Keratinocyte (primary cell): Measurements from ENCODE around the gene TSACC. TPM values are rescaled to one million over a fixed set of nuclear protein-coding genes. Genes with fewer than 3 reads are reported as not detected.

Experiments
- DNase-seq: peaks from one replicate; pipeline ENCODE4 v3.0.0-alpha.2; 2011; ENCODE audit warnings: low read depth, missing footprints, low spot score
- FAIRE-seq: peaks from 2 replicates; lab custom pipeline; 2011; peaks lifted over from hg19 to GRCh38; lab: Jason Lieb, UNC
- H2AFZ ChIP-seq: 2 replicates; pipeline ENCODE4 v1.6.0; 2012; ENCODE audit warnings: low read length, control low read depth, inconsistent platforms; ENCODE audit not compliant: control insufficient read depth
- H3K27ac ChIP-seq: 2 replicates; pipeline ENCODE4 v1.5.1; 2011; ENCODE audit warnings: low read length; ENCODE audit not compliant: control insufficient read depth, insufficient read depth
- H3K27me3 ChIP-seq: 3 replicates; pipeline ENCODE4 v1.6.0; 2011; ENCODE audit warnings: low read length; ENCODE audit not compliant: control insufficient read depth, insufficient read depth; ENCODE audit errors: extremely low read depth
- H3K36me3 ChIP-seq, 2 experiments: 2 replicates in 1 of 2; 3 replicates in 1 of 2; pipeline ENCODE4 v1.5.1; 2011; ENCODE audit warnings: low read length in 2 of 2, mild to moderate bottlenecking in 1 of 2; ENCODE audit not compliant: control insufficient read depth in 2 of 2, insufficient read depth in 2 of 2; ENCODE audit errors: extremely low read depth in 1 of 2
- H3K4me1 ChIP-seq: 3 replicates; pipeline ENCODE4 v1.5.1; 2011; ENCODE audit warnings: low read length; ENCODE audit not compliant: control insufficient read depth, insufficient read depth; ENCODE audit errors: extremely low read depth
- H3K4me2 ChIP-seq: 3 replicates; pipeline ENCODE4 v1.6.0; 2011; ENCODE audit warnings: low read depth, low read length; ENCODE audit not compliant: control insufficient read depth, insufficient read depth; ENCODE audit errors: extremely low read depth
- H3K4me3 ChIP-seq, 3 experiments: fragments of 200-600 bp in 1 of 3; sonication (generic) in 1 of 3; 2 replicates in 2 of 3; 3 replicates in 1 of 3; pipeline ENCODE4 v1.5.1; 2011 to 2016; ENCODE audit warnings: low read length in 3 of 3, mild to moderate bottlenecking in 3 of 3, control low read depth in 2 of 3, inconsistent platforms in 1 of 3, low read depth in 1 of 3, mixed read lengths in 1 of 3, mixed run types in 1 of 3, moderate library complexity in 1 of 3; ENCODE audit not compliant: control insufficient read depth in 2 of 3, insufficient read depth in 2 of 3; ENCODE audit errors: extremely low read depth in 1 of 3
- H3K79me2 ChIP-seq: 2 replicates; pipeline ENCODE4 v1.6.0; 2012; ENCODE audit warnings: low read length; ENCODE audit not compliant: control insufficient read depth, insufficient read depth
- H3K9ac ChIP-seq: 3 replicates; pipeline ENCODE4 v1.6.0; 2011; ENCODE audit warnings: low read length; ENCODE audit not compliant: control insufficient read depth, insufficient read depth; ENCODE audit errors: extremely low read depth
- H3K9me1 ChIP-seq: 3 replicates; pipeline ENCODE4 v1.6.0; 2011; ENCODE audit warnings: low read length; ENCODE audit not compliant: control insufficient read depth, insufficient read depth; ENCODE audit errors: extremely low read depth
- H3K9me3 ChIP-seq: 2 replicates; pipeline ENCODE4 v1.5.1; 2012; ENCODE audit warnings: low read depth, low read length; ENCODE audit not compliant: control insufficient read depth
- H4K20me1 ChIP-seq: 3 replicates; pipeline ENCODE4 v1.6.0; 2011; ENCODE audit warnings: low read length; ENCODE audit not compliant: control insufficient read depth, insufficient read depth; ENCODE audit errors: extremely low read depth
- EZH2 ChIP-seq: IDR thresholded peaks from one replicate; pipeline ENCODE4 v1.6.1; 2012; ENCODE audit warnings: inconsistent platforms, mild to moderate bottlenecking, low read length, moderate library complexity
- dilution Hi-C: fragments of 300-500 bp; cut with MboI; formaldehyde crosslinking; loops from one replicate; pipeline ENCODE4 v1.7.0; 2020; ENCODE audit warnings: low sequenced_read_pairs; ENCODE audit not compliant: extremely low pct_ligation_motif_present
- polyA plus RNA-seq, 5 experiments: library from polyadenylated mRNA; depleted of rRNA in 3 of 5; stranded (reverse) in 3 of 5; stranded (forward) in 1 of 5; unstranded in 1 of 5; fragments of >200 nt; gene quantifications; 1 replicate in 1 of 5; 2 replicates in 3 of 5; 3 replicates in 1 of 5; pipeline versions ENCODE4 v1.2.1 to v1.2.3, GENCODE V29; 2011 to 2012; ENCODE audit warnings: missing spikeins in 2 of 5, low read depth in 1 of 5, low replicate concordance in 1 of 5
- TF ChIP-seq, protein P1 (sequence below), 3 experiments: IDR thresholded peaks in 1 of 3; conservative IDR thresholded peaks in 1 of 3; optimal IDR thresholded peaks in 1 of 3; 2 replicates in 2 of 3; 3 replicates in 1 of 3; pipeline versions ENCODE3 to v1.5.1; 2011; ENCODE audit warnings: low read length in 3 of 3, mild to moderate bottlenecking in 3 of 3, moderate library complexity in 2 of 3, control low read depth in 1 of 3, inconsistent platforms in 1 of 3; ENCODE audit not compliant: insufficient read depth in 2 of 3; ENCODE audit errors: extremely low read depth in 1 of 3

TSACC gene
- polyA plus RNA-seq, 1 donor (not counting 4 experiments of a cell fraction or from before 2014, with no cell fraction given): 2.5 TPM

DNA sequence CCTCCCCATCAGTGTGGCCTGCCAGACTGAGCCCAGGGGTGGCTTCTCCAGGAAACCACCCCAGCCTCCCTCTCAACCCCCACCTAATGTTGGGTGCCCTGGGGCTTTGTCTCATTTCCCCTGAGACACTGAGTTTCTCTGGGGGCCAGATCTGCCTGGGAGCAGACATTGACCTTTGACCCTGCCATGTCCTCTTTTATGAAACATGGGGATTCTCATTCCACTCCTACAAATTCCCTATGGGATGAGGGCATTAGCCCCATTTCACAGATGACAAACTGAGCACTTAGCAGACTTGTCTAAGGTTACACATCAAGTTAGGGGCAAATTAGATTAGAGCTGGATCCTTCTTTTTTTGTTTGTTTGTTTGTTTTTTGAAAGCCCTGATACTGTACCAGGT is 54.8 kb downstream of the TSACC start:
- DNase-seq: no peak
- Histone ChIP-seq H3K9me1 (no peaks in the 10 kb centered on the region), H3K4me2 (no peak overlapping the region), H3K27ac (no peak overlapping the region), H3K9me3 (no peaks in the 10 kb centered on the region), H3K4me1 (no peaks in the 10 kb centered on the region), H3K9ac (no peak overlapping the region), H3K4me3 (no peak overlapping the region), H4K20me1 (no peaks in the 10 kb centered on the region), H3K27me3 (peaks cover 23% of the 10 kb centered on the region), H2AFZ (no peak overlapping the region), H3K79me2 (no peaks in the 10 kb centered on the region), H3K36me3 (no peaks in the 10 kb centered on the region)
- dilution Hi-C loops: no loop called here
- TF ChIP-seq EZH2: no peak
- TF ChIP-seq, protein P1, sequence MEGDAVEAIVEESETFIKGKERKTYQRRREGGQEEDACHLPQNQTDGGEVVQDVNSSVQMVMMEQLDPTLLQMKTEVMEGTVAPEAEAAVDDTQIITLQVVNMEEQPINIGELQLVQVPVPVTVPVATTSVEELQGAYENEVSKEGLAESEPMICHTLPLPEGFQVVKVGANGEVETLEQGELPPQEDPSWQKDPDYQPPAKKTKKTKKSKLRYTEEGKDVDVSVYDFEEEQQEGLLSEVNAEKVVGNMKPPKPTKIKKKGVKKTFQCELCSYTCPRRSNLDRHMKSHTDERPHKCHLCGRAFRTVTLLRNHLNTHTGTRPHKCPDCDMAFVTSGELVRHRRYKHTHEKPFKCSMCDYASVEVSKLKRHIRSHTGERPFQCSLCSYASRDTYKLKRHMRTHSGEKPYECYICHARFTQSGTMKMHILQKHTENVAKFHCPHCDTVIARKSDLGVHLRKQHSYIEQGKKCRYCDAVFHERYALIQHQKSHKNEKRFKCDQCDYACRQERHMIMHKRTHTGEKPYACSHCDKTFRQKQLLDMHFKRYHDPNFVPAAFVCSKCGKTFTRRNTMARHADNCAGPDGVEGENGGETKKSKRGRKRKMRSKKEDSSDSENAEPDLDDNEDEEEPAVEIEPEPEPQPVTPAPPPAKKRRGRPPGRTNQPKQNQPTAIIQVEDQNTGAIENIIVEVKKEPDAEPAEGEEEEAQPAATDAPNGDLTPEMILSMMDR (optimal IDR thresholded peaks at IDR 0.05 in 1 of 3, IDR thresholded peaks at IDR 0.05 in 1 of 3, conservative IDR thresholded peaks at IDR 0.05 in 1 of 3; ENCODE audit: extremely low read depth in 1 of 3, insufficient read depth in 2 of 3, low read length in 3 of 3): no peak
- no peak for FAIRE-seq

DNA sequence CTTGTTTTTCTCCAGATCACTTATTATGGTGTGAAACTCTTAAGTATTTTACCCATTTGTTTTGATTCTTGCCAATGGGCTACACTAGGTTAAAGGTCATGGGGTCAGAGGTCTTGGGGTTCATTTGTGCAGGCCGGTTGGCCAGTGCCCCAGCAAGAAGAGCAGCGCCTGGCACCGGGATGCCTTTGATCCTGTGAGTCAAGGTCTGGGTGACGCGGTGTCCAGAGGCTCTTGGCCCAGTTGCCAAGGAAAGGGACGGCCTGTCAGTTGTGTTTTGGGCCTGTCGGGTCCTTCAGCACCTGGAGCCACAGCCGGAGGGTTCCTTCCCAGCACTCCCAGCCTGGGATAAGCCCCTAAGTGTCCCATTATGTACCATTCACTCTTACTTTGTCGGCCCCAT is 55.8 kb downstream of the TSACC start:
- Histone ChIP-seq H3K9me3 (no peaks in the 10 kb centered on the region), H3K9ac (no peak overlapping the region), H3K27ac (no peak overlapping the region), H3K36me3 (no peaks in the 10 kb centered on the region), H3K79me2 (no peaks in the 10 kb centered on the region), H3K4me3 (no peak overlapping the region), H3K27me3 (peaks cover 13% of the 10 kb centered on the region), H4K20me1 (no peaks in the 10 kb centered on the region), H3K9me1 (no peaks in the 10 kb centered on the region), H3K4me1 (no peaks in the 10 kb centered on the region), H2AFZ (no peak overlapping the region), H3K4me2 (no peak overlapping the region)
- no peak for DNase-seq
- TF ChIP-seq, protein P1 (optimal IDR thresholded peaks at IDR 0.05 in 1 of 3, IDR thresholded peaks at IDR 0.05 in 1 of 3, conservative IDR thresholded peaks at IDR 0.05 in 1 of 3; ENCODE audit: extremely low read depth in 1 of 3, insufficient read depth in 2 of 3, low read length in 3 of 3): no peak
- TF ChIP-seq EZH2: no peak
- dilution Hi-C loops: no loop called here
- no peak for FAIRE-seq
